Measurements from ENCODE around the gene TMEM40.

DNA sequence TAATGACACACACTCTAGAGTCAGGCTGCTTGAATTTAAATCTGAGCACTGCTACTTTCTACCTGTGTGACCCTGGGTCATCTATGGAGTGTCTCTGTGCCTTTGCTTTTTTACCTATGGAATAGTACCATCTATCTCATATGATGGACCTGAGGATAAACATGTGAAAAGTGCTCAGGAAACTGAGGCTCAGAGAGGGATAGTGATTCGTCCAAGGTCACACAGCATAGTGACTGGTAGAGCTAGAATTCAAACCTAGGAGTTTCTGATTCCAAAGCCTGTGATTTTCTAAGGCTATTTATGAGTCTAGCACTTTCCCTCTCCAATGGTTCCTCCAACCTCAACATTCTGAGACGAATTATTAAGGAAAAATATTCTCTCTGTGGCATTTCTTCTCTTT, 63.1 kb downstream of the TMEM40 start:
- TF ChIP-seq, protein P1, sequence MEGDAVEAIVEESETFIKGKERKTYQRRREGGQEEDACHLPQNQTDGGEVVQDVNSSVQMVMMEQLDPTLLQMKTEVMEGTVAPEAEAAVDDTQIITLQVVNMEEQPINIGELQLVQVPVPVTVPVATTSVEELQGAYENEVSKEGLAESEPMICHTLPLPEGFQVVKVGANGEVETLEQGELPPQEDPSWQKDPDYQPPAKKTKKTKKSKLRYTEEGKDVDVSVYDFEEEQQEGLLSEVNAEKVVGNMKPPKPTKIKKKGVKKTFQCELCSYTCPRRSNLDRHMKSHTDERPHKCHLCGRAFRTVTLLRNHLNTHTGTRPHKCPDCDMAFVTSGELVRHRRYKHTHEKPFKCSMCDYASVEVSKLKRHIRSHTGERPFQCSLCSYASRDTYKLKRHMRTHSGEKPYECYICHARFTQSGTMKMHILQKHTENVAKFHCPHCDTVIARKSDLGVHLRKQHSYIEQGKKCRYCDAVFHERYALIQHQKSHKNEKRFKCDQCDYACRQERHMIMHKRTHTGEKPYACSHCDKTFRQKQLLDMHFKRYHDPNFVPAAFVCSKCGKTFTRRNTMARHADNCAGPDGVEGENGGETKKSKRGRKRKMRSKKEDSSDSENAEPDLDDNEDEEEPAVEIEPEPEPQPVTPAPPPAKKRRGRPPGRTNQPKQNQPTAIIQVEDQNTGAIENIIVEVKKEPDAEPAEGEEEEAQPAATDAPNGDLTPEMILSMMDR (conservative IDR thresholded peaks at IDR 0.05; ENCODE audit: low read length): no peak
- no peak for TF ChIP-seq EZH2phosphoT487 (IDR thresholded peaks at IDR 0.05; ENCODE audit: borderline replicate concordance, low read depth, low read length)

Measured in OCI-LY7 (cell line).